Body of pancreas (tissue), 4 donors: ENCODE results near the gene NUDT3. TPM values are rescaled to one million over a fixed set of nuclear protein-coding genes. Genes with fewer than 3 reads are reported as not detected.

Experiments
- ATAC-seq: fragments of 150-250 bp; one replicate; pipeline ENCODE4 v1.9.1; 2016
- DNase-seq, 4 donors: peaks; one replicate each; pipeline ENCODE4 v3.0.0-alpha.2; 2019
- H3K27ac ChIP-seq, 4 donors: fragments of 200-600 bp; sonication (generic); 1 replicate in 3 of 4; 2 replicates in 1 of 4; pipeline versions ENCODE4 v1.5.1 to v1.6.1; 2016 to 2019; ENCODE audit warnings: mild to moderate bottlenecking in 1 of 4, mixed read lengths in 1 of 4, moderate library complexity in 1 of 4
- H3K27me3 ChIP-seq, 2 donors: fragments of 200-600 bp; sonication (generic); one replicate each; pipeline ENCODE4 v1.6.0; 2016; ENCODE audit warnings: mild to moderate bottlenecking in 1 of 2
- H3K36me3 ChIP-seq, 2 donors: fragments of 200-600 bp; sonication (generic); replicated peaks in 1 of 2; 2 replicates each; pipeline ENCODE4 v1.5.1; 2016; ENCODE audit warnings: low read depth in 2 of 2; ENCODE audit not compliant: insufficient read depth in 1 of 2
- H3K4me1 ChIP-seq: fragments of 200-600 bp; sonication (generic); one replicate; pipeline ENCODE4 v1.6.0; 2016
- H3K4me3 ChIP-seq, 2 donors: fragments of 200-600 bp; sonication (generic); 1 replicate in 1 of 2; 2 replicates in 1 of 2; pipeline ENCODE4 v1.5.1; 2016 to 2019
- H3K9me3 ChIP-seq, 3 donors: fragments of 200-600 bp; sonication (generic); 1 replicate in 2 of 3; 2 replicates in 1 of 3; pipeline ENCODE4 v1.5.1; 2016
- CTCF ChIP-seq, 7 experiments: fragments of 450-650 bp in 4 of 7; fragments of 200-600 bp in 3 of 7; sonication (generic) in 3 of 7; IDR thresholded peaks; one replicate each; pipeline ENCODE4 v1.5.1; 2016 to 2019; ENCODE audit warnings: antibody characterized with exemption in 7 of 7
- POLR2A ChIP-seq, 3 donors: fragments of 450-650 bp; IDR thresholded peaks; one replicate each; pipeline ENCODE4 v1.6.1; 2016; ENCODE audit warnings: antibody characterized with exemption in 3 of 3, mild to moderate bottlenecking in 2 of 3
- WGBS, 2 donors: methylation state at CpG; one replicate each; pipeline ENCODE4 v1.1.5; 2017; 5-methylcytosine and 5-hydroxymethylcytosine counted together
- intact Hi-C: fragments of 100-400 bp; cut with DNase I; formaldehyde crosslinking; loops from one replicate; pipeline ENCODE4 v1.15.1; 2023
- total RNA-seq, 2 donors: library from RNA; depleted of rRNA; stranded (reverse); fragments of >200 nt; gene quantifications; one replicate each; pipeline ENCODE4 v1.1.0, GENCODE V29; 2016

The NUDT3 gene
- total RNA-seq, 2 donors from 2014 or later, result 14.2 to 22.1 TPM

- Histone ChIP-seq H3K27ac (peak overlapping the region; percentile 2 to 96 (median 92)), H3K27me3 (no peaks in the 10 kb centered on the region), H3K36me3 (no peaks in the 10 kb centered on the region), H3K9me3 (no peaks in the 10 kb centered on the region), H3K4me3 (peak overlapping the region in 1 of 2 donors; percentile 98), H3K4me1 (peaks cover 25% of the 10 kb centered on the region)
- 27 to 29% methylated on average over 14 of the region's 14 CpGs for WGBS, 2 donors
- intact Hi-C loops, result no loop called here
- no peak for ATAC-seq
- peak; percentile 16 to 58 (median 28) for DNase-seq
- TF ChIP-seq CTCF (IDR thresholded peaks at IDR 0.05) (no peak), POLR2A (IDR thresholded peaks at IDR 0.05) (no peak)
Observed at GRCh38 chr6:34390531-34391472, 1.7 kb downstream of the NUDT3 start.

GRCh38 chr6:34389034-34389433, 3.4 kb downstream of the NUDT3 start:
- H3K4me3 ChIP-seq, result no peak overlapping the region
- no peak for ATAC-seq
- H3K36me3 ChIP-seq, result no peaks in the 10 kb centered on the region
- intact Hi-C loops, result no loop called here
- TF ChIP-seq POLR2A (IDR thresholded peaks at IDR 0.05) (no peak), CTCF (IDR thresholded peaks at IDR 0.05) (no peak)
- no peak for DNase-seq
- no peaks in the 10 kb centered on the region for H3K27me3 ChIP-seq
- 75 to 79% methylated on average over 3 of the region's 3 CpGs for WGBS, 2 donors
- H3K27ac ChIP-seq, result no peak overlapping the region
- no peaks in the 10 kb centered on the region for H3K9me3 ChIP-seq
- H3K4me1 ChIP-seq, result peaks cover 29% of the 10 kb centered on the region

- intact Hi-C loops, result no loop called here
- H3K27me3 ChIP-seq, result no peaks in the 10 kb centered on the region
- H3K4me3 ChIP-seq, result no peak overlapping the region
- DNase-seq (no peak), ATAC-seq (no peak)
- no peaks in the 10 kb centered on the region for H3K36me3 ChIP-seq
- WGBS, 2 donors, result 64 to 73% methylated on average over 3 of the region's 3 CpGs
- H3K27ac ChIP-seq, result no peak overlapping the region
- no peaks in the 10 kb centered on the region for H3K9me3 ChIP-seq
- TF ChIP-seq POLR2A (IDR thresholded peaks at IDR 0.05), result no peak
- TF ChIP-seq CTCF (IDR thresholded peaks at IDR 0.05), result no peak
- peaks cover 34% of the 10 kb centered on the region for H3K4me1 ChIP-seq
Observed at GRCh38 chr6:34388421-34388820, 4.0 kb downstream of the NUDT3 start.

- Histone ChIP-seq H3K4me1 (peaks cover 27% of the 10 kb centered on the region), H3K27me3 (no peaks in the 10 kb centered on the region), H3K4me3 (no peak overlapping the region), H3K9me3 (no peaks in the 10 kb centered on the region), H3K36me3 (no peaks in the 10 kb centered on the region), H3K27ac (no peak overlapping the region)
- intact Hi-C loops, result no loop called here
- ATAC-seq (no peak), DNase-seq (peak in 1 of 4 donors; percentile 10)
- WGBS, 2 donors, result 91% methylated on average over 4 of the region's 4 CpGs; no CpG with 5 or more reads in 1 of the 2 donors
- TF ChIP-seq POLR2A (IDR thresholded peaks at IDR 0.05) (no peak), CTCF (IDR thresholded peaks at IDR 0.05) (no peak)
Observed at GRCh38 chr6:34386316-34387137, 5.9 kb downstream of the NUDT3 start.
